ENCODE results near the gene EBF3. TPM values are rescaled to one million over a fixed set of nuclear protein-coding genes. Genes with fewer than 3 reads are reported as not detected.

Gene EBF3
- total RNA-seq, 1 donor from 2014 or later = 6.2 TPM

GRCh38 chr10:129890170-129890569 is 73.9 kb downstream of the EBF3 start:
- peaks cover 8% of the 10 kb centered on the region for H3K27me3 ChIP-seq (ENCODE audit: low read depth)
- H3K4me3 ChIP-seq = no peak overlapping the region
- peaks cover 7% of the 10 kb centered on the region for H3K36me3 ChIP-seq
- intact Hi-C loops (cut with micrococcal nuclease) = loop anchor here (10.0 kb wide), 1 partner anchor 55 kb away; no protein-coding TSS in a partner anchor
- H3K27ac ChIP-seq (replicated peaks) = peak overlapping the region; percentile 58
- TF ChIP-seq CTCF (IDR thresholded peaks at IDR 0.05; ENCODE audit: borderline replicate concordance) = no peak
- H3K4me1 ChIP-seq = peaks cover 67% of the 10 kb centered on the region
- H3K9me3 ChIP-seq (replicated peaks) = no peaks in the 10 kb centered on the region
- no peak for DNase-seq

GRCh38 chr10:129888784-129889616 is 75.1 kb downstream of the EBF3 start:
- intact Hi-C loops (cut with micrococcal nuclease) = no loop called here
- H3K27me3 ChIP-seq (ENCODE audit: low read depth) = no peaks in the 10 kb centered on the region
- no peaks in the 10 kb centered on the region for H3K9me3 ChIP-seq (replicated peaks)
- TF ChIP-seq CTCF (IDR thresholded peaks at IDR 0.05; ENCODE audit: borderline replicate concordance) = peak; percentile 81
- peaks cover 7% of the 10 kb centered on the region for H3K36me3 ChIP-seq
- DNase-seq = peak; percentile 71
- H3K4me3 ChIP-seq = peak overlapping the region; percentile 21
- H3K4me1 ChIP-seq = peaks cover 66% of the 10 kb centered on the region
- peak overlapping the region; percentile 58 for H3K27ac ChIP-seq (replicated peaks)

- intact Hi-C loops (cut with micrococcal nuclease) = no loop called here
- DNase-seq = no peak
Observed at GRCh38 chr10:129887986-129888783, 75.9 kb downstream of the EBF3 start.

GRCh38 chr10:129887381-129887905 is 76.6 kb downstream of the EBF3 start:
- DNase-seq = no peak
- no peak overlapping the region for H3K27ac ChIP-seq (replicated peaks)
- peaks cover 7% of the 10 kb centered on the region for H3K36me3 ChIP-seq
- no peak overlapping the region for H3K4me3 ChIP-seq
- peaks cover 4% of the 10 kb centered on the region for H3K27me3 ChIP-seq (ENCODE audit: low read depth)
- no peaks in the 10 kb centered on the region for H3K9me3 ChIP-seq (replicated peaks)
- intact Hi-C loops (cut with micrococcal nuclease) = no loop called here
- H3K4me1 ChIP-seq = peaks cover 53% of the 10 kb centered on the region
- no peak for TF ChIP-seq CTCF (IDR thresholded peaks at IDR 0.05; ENCODE audit: borderline replicate concordance)

More at GRCh38 chr10:129887986-129888783, 75.9 kb downstream of the EBF3 start:
- peaks cover 4% of the 10 kb centered on the region for H3K27me3 ChIP-seq (ENCODE audit: low read depth)
- peaks cover 7% of the 10 kb centered on the region for H3K36me3 ChIP-seq
- H3K27ac ChIP-seq (replicated peaks) = peak overlapping the region; percentile 58
- no peaks in the 10 kb centered on the region for H3K9me3 ChIP-seq (replicated peaks)
- H3K4me1 ChIP-seq = peaks cover 60% of the 10 kb centered on the region
- no peak overlapping the region for H3K4me3 ChIP-seq
- TF ChIP-seq CTCF (IDR thresholded peaks at IDR 0.05; ENCODE audit: borderline replicate concordance) = no peak

- intact Hi-C loops (cut with micrococcal nuclease) = no loop called here
- TF ChIP-seq CTCF (IDR thresholded peaks at IDR 0.05; ENCODE audit: borderline replicate concordance) = no peak
- H3K36me3 ChIP-seq = peaks cover 7% of the 10 kb centered on the region
- peaks cover 46% of the 10 kb centered on the region for H3K4me1 ChIP-seq
- H3K27ac ChIP-seq (replicated peaks) = no peak overlapping the region
- H3K9me3 ChIP-seq (replicated peaks) = no peaks in the 10 kb centered on the region
- peaks cover 4% of the 10 kb centered on the region for H3K27me3 ChIP-seq (ENCODE audit: low read depth)
- DNase-seq = no peak
- no peak overlapping the region for H3K4me3 ChIP-seq
Observed at GRCh38 chr10:129886263-129886662, 77.8 kb downstream of the EBF3 start.

All from left ventricle myocardium inferior (tissue), 1 donor.